ENCODE data around the gene WAS. TPM values are rescaled to one million over a fixed set of nuclear protein-coding genes. Genes with fewer than 3 reads are reported as not detected.
"Not testable (repeated sequence)": the region's sequence is repeated elsewhere in the genome, so short reads cannot be mapped to it uniquely, and the experiment has no call there.

Gene WAS
- total and polyA plus RNA-seq, 2 donors (not counting 1 experiment from before 2014, with no cell fraction given): 88.7 to 98.0 TPM

DNA sequence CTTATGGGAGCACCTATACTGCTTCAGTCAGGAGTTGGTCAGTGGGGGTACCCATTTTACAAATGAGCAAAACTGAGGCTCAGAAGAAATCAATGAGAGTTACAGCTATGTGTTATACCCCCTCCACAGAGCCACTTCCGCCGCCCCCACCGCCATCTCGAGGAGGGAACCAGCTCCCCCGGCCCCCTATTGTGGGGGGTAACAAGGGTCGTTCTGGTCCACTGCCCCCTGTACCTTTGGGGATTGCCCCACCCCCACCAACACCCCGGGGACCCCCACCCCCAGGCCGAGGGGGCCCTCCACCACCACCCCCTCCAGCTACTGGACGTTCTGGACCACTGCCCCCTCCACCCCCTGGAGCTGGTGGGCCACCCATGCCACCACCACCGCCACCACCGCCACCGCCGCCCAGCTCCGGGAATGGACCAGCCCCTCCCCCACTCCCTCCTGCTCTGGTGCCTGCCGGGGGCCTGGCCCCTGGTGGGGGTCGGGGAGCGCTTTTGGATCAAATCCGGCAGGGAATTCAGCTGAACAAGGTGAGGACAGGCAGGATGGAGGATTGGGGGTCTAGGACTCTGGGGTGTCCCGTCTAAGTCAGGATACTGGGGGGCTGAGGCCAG, 5.0 kb downstream of the WAS start:
- peaks cover 23% of the 10 kb centered on the region for H4K20me1 ChIP-seq (ENCODE audit: control insufficient read depth, insufficient read depth, low read length, poor library complexity, severe bottlenecking)
- H3K36me3 ChIP-seq (replicated peaks in 1 of 2; ENCODE audit: control extremely low read depth in 1 of 2, control insufficient read depth in 1 of 2, extremely low read depth in 1 of 2, insufficient read depth in 2 of 2, low read length in 1 of 2): peaks cover 2 to 26% of the 10 kb centered on the region in 2 experiments
- H3K27ac ChIP-seq (ENCODE audit: low read length in 2 of 2): no peak overlapping the region
- H2AFZ ChIP-seq (ENCODE audit: insufficient read depth, low read depth, low read length, poor library complexity, severe bottlenecking): no peak overlapping the region
- ChIA-PET CTCF (no interaction called here), POLR2A (interaction anchor here (0.7 kb wide), 1 partner anchor 10 kb away, joined by 4 read pairs; no protein-coding TSS in a partner anchor)
- no peaks in the 10 kb centered on the region for H3K9me3 Mint-ChIP-seq (ENCODE audit: insufficient read depth)
- ATAC-seq (ENCODE audit: low read depth) (no peak), DNase-seq (no peak)
- no peak overlapping the region for H3K4me2 ChIP-seq (replicated peaks; ENCODE audit: low read depth, low read length, poor library complexity, severe bottlenecking)
- no peaks in the 10 kb centered on the region for H3K27me3 ChIP-seq (replicated peaks in 1 of 4; ENCODE audit: control extremely low read depth in 1 of 4, control insufficient read depth in 3 of 4, insufficient read depth in 4 of 4, low read length in 3 of 4)
- H3K9ac ChIP-seq (ENCODE audit: low read length): no peak overlapping the region
- H3K4me1 ChIP-seq (ENCODE audit: control insufficient read depth in 2 of 2, insufficient read depth in 2 of 2, low read length in 2 of 2): peaks cover 19 to 20% of the 10 kb centered on the region in 2 donors
- no peak overlapping the region for H3K27ac Mint-ChIP-seq
- TF ChIP-seq CTCF (IDR thresholded peaks at IDR 0.05): no peak
- no peak for TF ChIP-seq EZH2 (IDR thresholded peaks at IDR 0.05; ENCODE audit: borderline replicate concordance, insufficient read depth, low read depth, low read length, poor library complexity, severe bottlenecking)
- no peaks in the 10 kb centered on the region for H3K9me3 ChIP-seq (ENCODE audit: control extremely low read depth in 1 of 3, control insufficient read depth in 2 of 3, insufficient read depth in 1 of 3, low read length in 2 of 3)
- intact Hi-C loops (cut with micrococcal nuclease): no loop called here
- WGBS (ENCODE audit: insufficient coverage): 90% methylated on average over 2 of the region's 19 CpGs
- no peak overlapping the region for H3K4me3 Mint-ChIP-seq
- peaks cover 36% of the 10 kb centered on the region for H3K4me1 Mint-ChIP-seq
- H3K4me3 ChIP-seq (ENCODE audit: control extremely low read depth in 1 of 5, extremely low read depth in 1 of 5, insufficient read depth in 1 of 5, low read depth in 2 of 5, low read length in 4 of 5): no peak overlapping the region
- H3K27me3 Mint-ChIP-seq: no peaks in the 10 kb centered on the region
- peaks cover 32% of the 10 kb centered on the region for H3K79me2 ChIP-seq (ENCODE audit: control insufficient read depth, insufficient read depth, low read length)

DNA sequence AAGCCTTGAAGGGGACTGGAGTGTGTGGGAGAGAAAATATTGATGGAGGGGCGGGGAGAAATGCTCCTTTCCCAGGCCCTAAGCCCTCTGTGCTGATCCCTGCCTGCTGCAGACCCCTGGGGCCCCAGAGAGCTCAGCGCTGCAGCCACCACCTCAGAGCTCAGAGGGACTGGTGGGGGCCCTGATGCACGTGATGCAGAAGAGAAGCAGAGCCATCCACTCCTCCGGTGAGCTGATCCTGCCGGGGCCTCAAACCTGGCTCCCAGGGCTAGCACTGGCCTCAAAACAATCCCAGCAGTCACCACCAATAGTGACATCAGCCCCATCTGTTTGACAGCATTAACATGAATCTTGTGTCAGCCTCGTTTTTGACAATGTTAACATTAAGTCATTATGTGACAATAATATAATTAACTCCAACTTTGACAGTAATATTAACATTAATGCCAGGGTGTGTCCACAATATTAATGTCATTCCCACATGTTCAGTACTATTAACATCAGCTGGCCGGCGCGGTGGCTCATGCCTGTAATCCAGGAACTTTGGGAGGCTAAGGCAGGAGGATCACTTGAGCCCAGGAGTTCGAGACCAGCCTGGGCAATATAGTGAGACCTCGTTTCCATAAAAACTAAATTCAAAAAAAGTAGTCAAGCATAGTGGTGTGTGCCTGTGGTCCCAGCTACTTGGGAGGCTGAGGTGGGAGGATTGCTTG, 5.8 kb downstream of the WAS start:
- peaks cover 25% of the 10 kb centered on the region for H3K79me2 ChIP-seq (ENCODE audit: control insufficient read depth, insufficient read depth, low read length)
- H4K20me1 ChIP-seq (ENCODE audit: control insufficient read depth, insufficient read depth, low read length, poor library complexity, severe bottlenecking): peaks cover 23% of the 10 kb centered on the region
- no peak overlapping the region for H3K4me3 ChIP-seq (ENCODE audit: control extremely low read depth in 1 of 5, extremely low read depth in 1 of 5, insufficient read depth in 1 of 5, low read depth in 2 of 5, low read length in 4 of 5)
- no peaks in the 10 kb centered on the region for H3K27me3 ChIP-seq (replicated peaks in 1 of 4; ENCODE audit: control extremely low read depth in 1 of 4, control insufficient read depth in 3 of 4, insufficient read depth in 4 of 4, low read length in 3 of 4)
- H3K4me1 ChIP-seq (ENCODE audit: control insufficient read depth in 2 of 2, insufficient read depth in 2 of 2, low read length in 2 of 2): peaks cover 17 to 19% of the 10 kb centered on the region in 2 donors
- DNase-seq: no peak
- no peak overlapping the region for H3K27ac Mint-ChIP-seq
- no peak overlapping the region for H3K4me2 ChIP-seq (replicated peaks; ENCODE audit: low read depth, low read length, poor library complexity, severe bottlenecking)
- H3K4me3 Mint-ChIP-seq: no peak overlapping the region
- no peak overlapping the region for H3K27ac ChIP-seq (ENCODE audit: low read length in 2 of 2)
- WGBS (ENCODE audit: insufficient coverage): 92% methylated on average over 2 of the region's 11 CpGs
- intact Hi-C loops (cut with micrococcal nuclease): no loop called here
- peaks cover 2 to 26% of the 10 kb centered on the region in 2 experiments for H3K36me3 ChIP-seq (replicated peaks in 1 of 2; ENCODE audit: control extremely low read depth in 1 of 2, control insufficient read depth in 1 of 2, extremely low read depth in 1 of 2, insufficient read depth in 2 of 2, low read length in 1 of 2)
- ATAC-seq (ENCODE audit: low read depth): no peak
- H3K9me3 ChIP-seq (ENCODE audit: control extremely low read depth in 1 of 3, control insufficient read depth in 2 of 3, insufficient read depth in 1 of 3, low read length in 2 of 3): no peaks in the 10 kb centered on the region
- H3K27me3 Mint-ChIP-seq: no peaks in the 10 kb centered on the region
- ChIA-PET CTCF (no interaction called here), POLR2A (interaction anchor here (0.7 kb wide), 1 partner anchor 10 kb away, joined by 4 read pairs; no protein-coding TSS in a partner anchor)
- H3K9me3 Mint-ChIP-seq (ENCODE audit: insufficient read depth): no peaks in the 10 kb centered on the region
- peaks cover 31% of the 10 kb centered on the region for H3K4me1 Mint-ChIP-seq
- no peak overlapping the region for H3K9ac ChIP-seq (ENCODE audit: low read length)
- H2AFZ ChIP-seq (ENCODE audit: insufficient read depth, low read depth, low read length, poor library complexity, severe bottlenecking): no peak overlapping the region
- no peak for TF ChIP-seq EZH2 (IDR thresholded peaks at IDR 0.05; ENCODE audit: borderline replicate concordance, insufficient read depth, low read depth, low read length, poor library complexity, severe bottlenecking)
- TF ChIP-seq CTCF (IDR thresholded peaks at IDR 0.05): no peak

GRCh38 chrX:48691746-48692145, 8.1 kb downstream of the WAS start:
- H3K27me3 Mint-ChIP-seq; H3K4me2 ChIP-seq (replicated peaks; ENCODE audit: low read depth, low read length, poor library complexity, severe bottlenecking); H3K27ac ChIP-seq (ENCODE audit: low read length in 2 of 2); H3K27me3 ChIP-seq (replicated peaks in 1 of 4; ENCODE audit: control extremely low read depth in 1 of 4, control insufficient read depth in 3 of 4, insufficient read depth in 4 of 4, low read length in 3 of 4); POLR2A ChIA-PET; H3K4me3 ChIP-seq (ENCODE audit: control extremely low read depth in 1 of 5, extremely low read depth in 1 of 5, insufficient read depth in 1 of 5, low read depth in 2 of 5, low read length in 4 of 5); ATAC-seq (ENCODE audit: low read depth); H3K9me3 ChIP-seq (ENCODE audit: control extremely low read depth in 1 of 3, control insufficient read depth in 2 of 3, insufficient read depth in 1 of 3, low read length in 2 of 3); H4K20me1 ChIP-seq (ENCODE audit: control insufficient read depth, insufficient read depth, low read length, poor library complexity, severe bottlenecking); H3K79me2 ChIP-seq (ENCODE audit: control insufficient read depth, insufficient read depth, low read length); intact Hi-C loops (cut with micrococcal nuclease); H3K9me3 Mint-ChIP-seq (ENCODE audit: insufficient read depth); H3K9ac ChIP-seq (ENCODE audit: low read length); H2AFZ ChIP-seq (ENCODE audit: insufficient read depth, low read depth, low read length, poor library complexity, severe bottlenecking); H3K4me1 ChIP-seq (ENCODE audit: control insufficient read depth in 2 of 2, insufficient read depth in 2 of 2, low read length in 2 of 2); CTCF ChIA-PET; H3K27ac Mint-ChIP-seq; DNase-seq; H3K4me3 Mint-ChIP-seq: not testable (repeated sequence)
- no CpG with 5 or more reads among the region's 5 CpGs for WGBS (ENCODE audit: insufficient coverage)
- peaks cover 18% of the 10 kb centered on the region for H3K4me1 Mint-ChIP-seq
- H3K36me3 ChIP-seq (replicated peaks in 1 of 2; ENCODE audit: control extremely low read depth in 1 of 2, control insufficient read depth in 1 of 2, extremely low read depth in 1 of 2, insufficient read depth in 2 of 2, low read length in 1 of 2): peaks cover 2 to 12% of the 10 kb centered on the region in 2 experiments

Data from B cell (primary cell).